HG03342 (cell line): Measurements from ENCODE around the gene DBX2.
"Not testable (repeated sequence)": the region's sequence is repeated elsewhere in the genome, so short reads cannot be mapped to it uniquely, and the experiment has no call there.

Experiments used
- ATAC-seq: cut with Tn5 transposase; IDR thresholded peaks from one replicate; pipeline ENCODE4 v1.9.1; 2021; ENCODE audit warnings: mild to moderate bottlenecking, moderate library complexity; ENCODE audit not compliant: unreplicated experiment

DBX2 gene

GRCh38 chr12:45050751-45051571 lies at the start of gene DBX2:
TSS of gene DBX2 (minus strand) at chr12:45051099. CDS start at chr12:45050927, 172 bp downstream.
- ATAC-seq, result no peak

- no peak for ATAC-seq
Observed at GRCh38 chr12:45098766-45099165, 47.9 kb upstream of the DBX2 start.

- ATAC-seq, result not testable (repeated sequence)
Observed at GRCh38 chr12:45095417-45095816, 44.5 kb upstream of the DBX2 start.

- no peak for ATAC-seq
Observed at GRCh38 chr12:45093051-45093450, 42.2 kb upstream of the DBX2 start.

GRCh38 chr12:45089411-45090075 lies 38.6 kb upstream of the DBX2 start:
- no peak for ATAC-seq

GRCh38 chr12:45088608-45089007 lies 37.7 kb upstream of the DBX2 start:
- no peak for ATAC-seq

- not testable (repeated sequence) for ATAC-seq
Observed at GRCh38 chr12:45084248-45084647, 33.3 kb upstream of the DBX2 start.

- ATAC-seq, result no peak
Observed at GRCh38 chr12:45077251-45077650, 26.4 kb upstream of the DBX2 start.

- no peak for ATAC-seq
Observed at GRCh38 chr12:45076417-45077026, 25.6 kb upstream of the DBX2 start.

- no peak for ATAC-seq
Observed at GRCh38 chr12:45075587-45076282, 24.8 kb upstream of the DBX2 start.

GRCh38 chr12:45065125-45065626 lies 14.3 kb upstream of the DBX2 start:
- ATAC-seq, result no peak

- ATAC-seq, result no peak
Observed at GRCh38 chr12:45060976-45061375, 10.1 kb upstream of the DBX2 start.

GRCh38 chr12:45051572-45052125 lies 750 bp upstream of the DBX2 start:
- no peak for ATAC-seq

- no peak for ATAC-seq
Observed at GRCh38 chr12:45049912-45050750, 768 bp downstream of the DBX2 start.

- no peak for ATAC-seq
Observed at GRCh38 chr12:45042599-45042998, 8.3 kb downstream of the DBX2 start.

GRCh38 chr12:45040977-45041376 lies 9.9 kb downstream of the DBX2 start:
- ATAC-seq, result no peak

GRCh38 chr12:45039757-45040156 lies 11.1 kb downstream of the DBX2 start:
- no peak for ATAC-seq

- ATAC-seq, result no peak
Observed at GRCh38 chr12:45034861-45035265, 16.0 kb downstream of the DBX2 start.

GRCh38 chr12:45017916-45018315 lies 33.0 kb downstream of the DBX2 start:
- ATAC-seq, result no peak

- ATAC-seq, result no peak
Observed at GRCh38 chr12:45014396-45014795, 36.5 kb downstream of the DBX2 start.
